GM12878 (cell line): ENCODE measurements around the gene STK17A. TPM values are rescaled to one million over a fixed set of nuclear protein-coding genes. Genes with fewer than 3 reads are reported as not detected.

ENCODE experiments used
- ATAC-seq: fragments of 200-7000 bp; cut with Tn5 transposase; 3 replicates; pipeline ENCODE4 v1.9.1; 2020; ENCODE audit warnings: mild to moderate bottlenecking, moderate library complexity
- BruUV-seq: library from RNA; stranded (reverse); fragments of 400-500 nt; replicated peaks from 2 replicates; lab custom pipeline; 2021; lab: Mats Ljungman, UMichigan
- CTCF ChIA-PET: fragments of 300-600 bp; sonication (Branson Sonifier 250); formaldehyde crosslinking; extraction: SDS; loops from one replicate; lab custom pipeline; 2021; ENCODE audit warnings: inconsistent platforms; lab: Yijun Ruan, JAX
- POLR2A ChIA-PET: fragments of 350-600 bp; formaldehyde crosslinking; extraction: SDS; loops from one replicate; lab custom pipeline; 2021; ENCODE audit warnings: inconsistent platforms; lab: Charles Lee
- RAD21 ChIA-PET: fragments of 300-600 bp; sonication (Branson Sonifier 250); formaldehyde crosslinking; loops from one replicate; lab custom pipeline; 2023; ENCODE audit warnings: antibody characterized with exemption; ENCODE audit not compliant: unreplicated experiment; lab: Charles Lee
- SMC1A ChIA-PET: fragments of 300-600 bp; sonication (Branson Sonifier 250); formaldehyde crosslinking; loops from one replicate; lab custom pipeline; 2023; ENCODE audit not compliant: unreplicated experiment, uncharacterized antibody; lab: Charles Lee
- DNase-seq: peaks from one replicate; pipeline ENCODE4 v3.0.0-alpha.2; 2011; ENCODE audit warnings: low read depth, low spot score
- FAIRE-seq: peaks from 3 replicates; lab custom pipeline; 2011; peaks lifted over from hg19 to GRCh38; lab: Jason Lieb, UNC
- H2AFZ ChIP-seq: 2 replicates; pipeline ENCODE4 v1.6.0; 2011; ENCODE audit warnings: low read depth, low read length, control low read depth; ENCODE audit not compliant: control insufficient read depth
- H3K27ac ChIP-seq: 2 replicates; pipeline ENCODE4 v1.5.1; 2011; ENCODE audit warnings: control low read depth; ENCODE audit not compliant: control insufficient read depth, insufficient read depth
- H3K27me3 ChIP-seq, 2 experiments: replicated peaks in 1 of 2; 2 replicates each; pipeline versions ENCODE4 v1.6.0 to v1.6.1; 2011; ENCODE audit warnings: low read length in 1 of 2; ENCODE audit not compliant: control insufficient read depth in 2 of 2, insufficient read depth in 2 of 2
- H3K36me3 ChIP-seq, 2 experiments: 2 replicates each; pipeline ENCODE4 v1.5.1; 2011; ENCODE audit warnings: low read length in 1 of 2; ENCODE audit not compliant: control insufficient read depth in 2 of 2, insufficient read depth in 2 of 2
- H3K4me1 ChIP-seq: 2 replicates; pipeline ENCODE4 v1.6.1; 2011; ENCODE audit warnings: mild to moderate bottlenecking, low read length, moderate library complexity, mixed read lengths; ENCODE audit not compliant: control insufficient read depth, insufficient read depth
- H3K4me2 ChIP-seq: 2 replicates; pipeline ENCODE4 v1.6.0; 2011; ENCODE audit warnings: control low read depth; ENCODE audit not compliant: control insufficient read depth, insufficient read depth
- H3K4me3 ChIP-seq: fragments of 200-600 bp; sonication (generic); 2 replicates; pipeline ENCODE4 v1.5.1; 2016
- H3K79me2 ChIP-seq: 2 replicates; pipeline ENCODE4 v1.6.0; 2011; ENCODE audit warnings: low read length; ENCODE audit not compliant: control insufficient read depth, insufficient read depth
- H3K9ac ChIP-seq: 2 replicates; pipeline ENCODE4 v1.8.0; 2011; ENCODE audit warnings: low read length, control low read depth, mixed read lengths; ENCODE audit not compliant: control insufficient read depth, insufficient read depth
- H3K9me3 ChIP-seq: replicated peaks from 3 replicates; pipeline ENCODE4 v1.5.1; 2011; ENCODE audit warnings: mild to moderate bottlenecking, low read length; ENCODE audit not compliant: control insufficient read depth, insufficient read depth
- H4K20me1 ChIP-seq: 2 replicates; pipeline ENCODE4 v1.6.0; 2011; ENCODE audit not compliant: control insufficient read depth, insufficient read depth
- ATF7 ChIP-seq: fragments of 450-650 bp; IDR thresholded peaks from 2 replicates; pipeline ENCODE4 v1.6.1; 2016; ENCODE audit warnings: low read depth, mild to moderate bottlenecking
- CHD1 ChIP-seq: IDR thresholded peaks from 2 replicates; pipeline ENCODE4 v1.6.1; 2012; ENCODE audit warnings: low read depth, low read length, improper control_type of control experiment
- EZH2 ChIP-seq: IDR thresholded peaks from 2 replicates; pipeline ENCODE4 v1.6.1; 2012; ENCODE audit warnings: low read depth, mild to moderate bottlenecking, control low read depth, inconsistent platforms, low read length, borderline replicate concordance; ENCODE audit not compliant: control insufficient read depth
- KDM1A ChIP-seq: fragments of 200-600 bp; sonication (generic); IDR thresholded peaks from 2 replicates; pipeline ENCODE4 v1.6.1; 2016; ENCODE audit warnings: borderline replicate concordance
- MYB ChIP-seq: fragments of 150-350 bp; IDR thresholded peaks from 2 replicates; pipeline ENCODE4 v1.6.1; 2014; ENCODE audit warnings: mild to moderate bottlenecking, low read depth, low read length, borderline replicate concordance
- NR2C2 ChIP-seq: IDR thresholded peaks from 2 replicates; pipeline ENCODE4 v1.6.1; 2011; ENCODE audit warnings: borderline replicate concordance, low read depth; ENCODE audit not compliant: control insufficient read depth, insufficient read length
- POLR2AphosphoS5 ChIP-seq: IDR thresholded peaks from 2 replicates; pipeline ENCODE4 v1.6.1; 2011; ENCODE audit warnings: mild to moderate bottlenecking, low read length, inconsistent platforms
- RAD51 ChIP-seq: fragments of 450-650 bp; IDR thresholded peaks from 2 replicates; pipeline ENCODE4 v1.6.1; 2016; ENCODE audit warnings: moderate library complexity, mild to moderate bottlenecking, inconsistent platforms
- RCOR1 ChIP-seq: conservative IDR thresholded peaks from 2 replicates; pipeline ENCODE4 v1.6.1; 2012; ENCODE audit warnings: low read depth, low read length, improper control_type of control experiment
- RFX5 ChIP-seq: IDR thresholded peaks from 2 replicates; pipeline ENCODE4 v1.6.1; 2011; ENCODE audit warnings: low read depth, low read length, improper control_type of control experiment
- RUNX3 ChIP-seq: IDR thresholded peaks from 2 replicates; pipeline ENCODE4 v1.6.1; 2012; ENCODE audit warnings: low read length, inconsistent platforms
- SP1 ChIP-seq: IDR thresholded peaks from one replicate; pipeline ENCODE4 v1.6.1; 2011; ENCODE audit warnings: low read depth, low read length
- SPI1 ChIP-seq: IDR thresholded peaks from 2 replicates; pipeline ENCODE4 v1.6.1; 2011; ENCODE audit warnings: low read depth, mild to moderate bottlenecking, low read length, moderate library complexity, borderline replicate concordance; ENCODE audit not compliant: insufficient read depth
- SREBF2 ChIP-seq: IDR thresholded peaks from 2 replicates; pipeline ENCODE4 v1.6.1; 2012; ENCODE audit warnings: mild to moderate bottlenecking, low read length
- ZNF622 ChIP-seq: fragments of 450-650 bp; IDR thresholded peaks from 2 replicates; pipeline ENCODE4 v1.6.1; 2017; ENCODE audit warnings: mild to moderate bottlenecking, inconsistent platforms
- WGBS: methylation state at CpG from one replicate; pipeline ENCODE4 v1.1.6; 2016; ENCODE audit warnings: low lambda C conversion rate; ENCODE audit not compliant: insufficient replicate concordance, insufficient coverage; ENCODE audit errors: missing lambda C conversion rate; 5-methylcytosine and 5-hydroxymethylcytosine counted together
- in situ Hi-C: fragments of 300-500 bp; cut with MboI; formaldehyde crosslinking; loops from 9 replicates; pipeline ENCODE4 v1.14.3; 2018; ENCODE audit warnings: mixed read lengths
- intact Hi-C: fragments of 100-400 bp; cut with micrococcal nuclease; formaldehyde crosslinking; loops from one replicate; pipeline ENCODE4 v1.14.2; 2022; ENCODE audit not compliant: unreplicated experiment
- polyA plus RNA-seq, 11 experiments: library from polyadenylated mRNA; depleted of rRNA in 4 of 11; unstranded in 6 of 11; stranded (reverse) in 5 of 11; fragments of >200 nt; fragmentation: Nextera tagmentation in 4 of 11; fragmentation: Illumina TruSeq in 1 of 11; extraction: Ambion mirVana in 4 of 11; extraction: Trizol in 1 of 11; gene quantifications; 1 replicate in 1 of 11; 2 replicates in 10 of 11; pipeline versions ENCODE4 v1.2.1 to v1.2.3, GENCODE V29; 2011 to 2016; ENCODE audit warnings: inconsistent platforms in 2 of 11, missing spikeins in 2 of 11, low read depth in 1 of 11
- total RNA-seq, 4 experiments: library from RNA; depleted of rRNA in 3 of 4; stranded (reverse); fragments of >200 nt in 3 of 4; fragmentation: Illumina TruSeq in 1 of 4; extraction: Trizol in 1 of 4; gene quantifications; 2 replicates each; pipeline versions ENCODE4 v1.2.1 to v1.2.3, GENCODE V29; 2013 to 2021
- TF ChIP-seq, protein P1 (sequence below): fragments of 450-650 bp; IDR thresholded peaks from 2 replicates; pipeline ENCODE4 v1.6.1; 2016; ENCODE audit warnings: mild to moderate bottlenecking
- TF ChIP-seq, protein P2 (sequence below): IDR thresholded peaks from 2 replicates; pipeline ENCODE4 v1.6.1; 2012; ENCODE audit warnings: improper control_type of control experiment, low read depth, low read length; ENCODE audit not compliant: insufficient replicate concordance

Gene STK17A
- total and polyA plus RNA-seq, 10 of the 15 experiments (the other 5 are each of a cell fraction or from before 2014, with no cell fraction given): 18.5 to 91.6 (median 70.8) TPM

- H3K27me3 ChIP-seq: no peaks in the 10 kb centered on the region
- SMC1A ChIA-PET: interaction anchor here (0.7 to 9.8 kb wide), 6 partner anchors 19 to 279 kb away, joined by 3 to 163 read pairs (median 49); partner anchors contain the start of gene COA1
- H3K9ac ChIP-seq: peak overlapping the region; percentile 53
- H3K36me3 ChIP-seq: no peaks in the 10 kb centered on the region; a peak in 1 of 4 replicates
- BruUV-seq: no TSS peak
- H4K20me1 ChIP-seq: no peaks in the 10 kb centered on the region
- H3K27ac ChIP-seq: peak overlapping the region; percentile 98
- peak overlapping the region; percentile 66 for H3K4me3 ChIP-seq
- RAD21 ChIA-PET: interaction anchor here (1.3 to 12.2 kb wide), 4 partner anchors 23 to 141 kb away, joined by 4 to 280 read pairs (median 20); partner anchors contain the start of gene COA1
- FAIRE-seq (no peak), ATAC-seq (no peak), DNase-seq (no peak)
- intact Hi-C loops: loop anchor here (5.0 kb wide), 1 partner anchor 657 kb away; the partner anchor contains the start of genes MRPL32 and PSMA2
- H3K4me1 ChIP-seq: peaks cover 39% of the 10 kb centered on the region
- WGBS: 32% methylated on average over 3 of the region's 3 CpGs
- H3K79me2 ChIP-seq: peaks cover 98% of the 10 kb centered on the region
- in situ Hi-C loops: loop anchor here (10.0 kb wide), 1 partner anchor 105 kb away; no protein-coding TSS in a partner anchor
- POLR2A ChIA-PET: interaction anchor here (9.8 kb wide), 1 partner anchor 58 kb away, joined by 138 read pairs; no protein-coding TSS in a partner anchor
- peak overlapping the region; percentile 88 for H3K4me2 ChIP-seq
- TF ChIP-seq ZNF622 (no peak), SREBF2 (no peak), SP1 (no peak), EZH2 (no peak), RFX5 (no peak), RCOR1 (no peak), RAD51 (no peak), POLR2AphosphoS5 (no peak), KDM1A (no peak), NR2C2 (no peak), RUNX3 (no peak), SPI1 (no peak), CHD1 (no peak), ATF7 (no peak), MYB (no peak)
- TF ChIP-seq, protein P1, sequence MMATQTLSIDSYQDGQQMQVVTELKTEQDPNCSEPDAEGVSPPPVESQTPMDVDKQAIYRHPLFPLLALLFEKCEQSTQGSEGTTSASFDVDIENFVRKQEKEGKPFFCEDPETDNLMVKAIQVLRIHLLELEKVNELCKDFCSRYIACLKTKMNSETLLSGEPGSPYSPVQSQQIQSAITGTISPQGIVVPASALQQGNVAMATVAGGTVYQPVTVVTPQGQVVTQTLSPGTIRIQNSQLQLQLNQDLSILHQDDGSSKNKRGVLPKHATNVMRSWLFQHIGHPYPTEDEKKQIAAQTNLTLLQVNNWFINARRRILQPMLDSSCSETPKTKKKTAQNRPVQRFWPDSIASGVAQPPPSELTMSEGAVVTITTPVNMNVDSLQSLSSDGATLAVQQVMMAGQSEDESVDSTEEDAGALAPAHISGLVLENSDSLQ: no peak
- TF ChIP-seq, protein P2, sequence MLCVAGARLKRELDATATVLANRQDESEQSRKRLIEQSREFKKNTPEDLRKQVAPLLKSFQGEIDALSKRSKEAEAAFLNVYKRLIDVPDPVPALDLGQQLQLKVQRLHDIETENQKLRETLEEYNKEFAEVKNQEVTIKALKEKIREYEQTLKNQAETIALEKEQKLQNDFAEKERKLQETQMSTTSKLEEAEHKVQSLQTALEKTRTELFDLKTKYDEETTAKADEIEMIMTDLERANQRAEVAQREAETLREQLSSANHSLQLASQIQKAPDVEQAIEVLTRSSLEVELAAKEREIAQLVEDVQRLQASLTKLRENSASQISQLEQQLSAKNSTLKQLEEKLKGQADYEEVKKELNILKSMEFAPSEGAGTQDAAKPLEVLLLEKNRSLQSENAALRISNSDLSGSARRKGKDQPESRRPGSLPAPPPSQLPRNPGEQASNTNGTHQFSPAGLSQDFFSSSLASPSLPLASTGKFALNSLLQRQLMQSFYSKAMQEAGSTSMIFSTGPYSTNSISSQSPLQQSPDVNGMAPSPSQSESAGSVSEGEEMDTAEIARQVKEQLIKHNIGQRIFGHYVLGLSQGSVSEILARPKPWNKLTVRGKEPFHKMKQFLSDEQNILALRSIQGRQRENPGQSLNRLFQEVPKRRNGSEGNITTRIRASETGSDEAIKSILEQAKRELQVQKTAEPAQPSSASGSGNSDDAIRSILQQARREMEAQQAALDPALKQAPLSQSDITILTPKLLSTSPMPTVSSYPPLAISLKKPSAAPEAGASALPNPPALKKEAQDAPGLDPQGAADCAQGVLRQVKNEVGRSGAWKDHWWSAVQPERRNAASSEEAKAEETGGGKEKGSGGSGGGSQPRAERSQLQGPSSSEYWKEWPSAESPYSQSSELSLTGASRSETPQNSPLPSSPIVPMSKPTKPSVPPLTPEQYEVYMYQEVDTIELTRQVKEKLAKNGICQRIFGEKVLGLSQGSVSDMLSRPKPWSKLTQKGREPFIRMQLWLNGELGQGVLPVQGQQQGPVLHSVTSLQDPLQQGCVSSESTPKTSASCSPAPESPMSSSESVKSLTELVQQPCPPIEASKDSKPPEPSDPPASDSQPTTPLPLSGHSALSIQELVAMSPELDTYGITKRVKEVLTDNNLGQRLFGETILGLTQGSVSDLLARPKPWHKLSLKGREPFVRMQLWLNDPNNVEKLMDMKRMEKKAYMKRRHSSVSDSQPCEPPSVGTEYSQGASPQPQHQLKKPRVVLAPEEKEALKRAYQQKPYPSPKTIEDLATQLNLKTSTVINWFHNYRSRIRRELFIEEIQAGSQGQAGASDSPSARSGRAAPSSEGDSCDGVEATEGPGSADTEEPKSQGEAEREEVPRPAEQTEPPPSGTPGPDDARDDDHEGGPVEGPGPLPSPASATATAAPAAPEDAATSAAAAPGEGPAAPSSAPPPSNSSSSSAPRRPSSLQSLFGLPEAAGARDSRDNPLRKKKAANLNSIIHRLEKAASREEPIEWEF: no peak
- CTCF ChIA-PET: interaction anchor here (1.3 to 12.5 kb wide), 4 partner anchors 59 to 250 kb away, joined by 3 to 183 read pairs (median 50); no protein-coding TSS in a partner anchor
- no peaks in the 10 kb centered on the region; the same call in 2 of the 3 replicates for H3K9me3 ChIP-seq
- no peak overlapping the region for H2AFZ ChIP-seq
Measured at GRCh38 chr7:43589728-43590127, 6.8 kb downstream of the STK17A start.
